RWPE1 (cell line): ENCODE measurements around the gene TMPRSS6.

Experiments
- CTCF ChIA-PET: fragments of 350-600 bp; sonication (Branson Sonifier 250); formaldehyde crosslinking; extraction: SDS; loops from one replicate; lab custom pipeline; 2021; lab: Yijun Ruan, JAX
- POLR2A ChIA-PET: fragments of 400-600 bp; formaldehyde crosslinking; extraction: SDS; loops from one replicate; lab custom pipeline; 2020; ENCODE audit warnings: antibody characterized with exemption; ENCODE audit not compliant: low non-redundant PET; lab: Yijun Ruan, JAX
- DNase-seq: peaks from one replicate; pipeline ENCODE4 v3.0.0; 2012; ENCODE audit warnings: low spot score
- H3K27ac ChIP-seq: fragments of 450-650 bp; 2 replicates; pipeline ENCODE4 v1.5.1; 2017
- CTCF ChIP-seq: fragments of 450-650 bp; conservative IDR thresholded peaks from 2 replicates; pipeline ENCODE4 v1.5.1; 2017; ENCODE audit warnings: low read depth, mild to moderate bottlenecking

The TMPRSS6 gene

DNA sequence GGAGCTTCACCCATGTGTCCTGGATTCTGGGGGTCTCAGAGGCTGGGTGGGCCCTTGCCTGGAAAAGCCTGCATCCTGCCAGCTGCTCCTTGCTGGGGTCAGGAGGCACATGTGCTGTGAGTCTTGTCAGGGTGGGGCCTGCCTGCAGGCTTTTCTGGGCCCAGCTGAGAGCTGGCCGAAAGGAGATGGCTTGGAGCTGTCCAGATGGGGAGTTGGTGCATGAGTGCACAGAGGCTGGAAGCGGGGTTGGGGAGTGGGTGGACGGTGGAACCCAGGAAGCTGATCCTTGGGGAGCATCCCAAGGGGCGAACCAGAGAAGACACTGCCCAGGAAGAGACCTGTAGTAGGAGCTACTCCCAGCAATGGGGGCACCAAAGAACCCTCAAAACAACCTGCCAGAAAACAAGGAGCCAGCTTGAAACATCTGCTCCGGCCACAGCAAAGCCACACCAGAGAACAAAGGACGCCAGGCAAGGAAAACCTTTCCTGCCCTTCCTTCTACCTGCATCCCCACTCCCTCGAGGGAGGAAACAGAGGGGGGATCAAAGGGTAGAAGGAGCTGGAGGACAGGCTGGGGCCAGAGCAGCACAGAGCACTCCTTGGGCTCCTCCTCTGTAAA lies 66.2 kb downstream of the TMPRSS6 start:
- no peak for TF ChIP-seq CTCF
- POLR2A ChIA-PET, result no interaction called here
- no peak overlapping the region for H3K27ac ChIP-seq
- no peak for DNase-seq
- CTCF ChIA-PET, result interaction anchor here (0.6 to 0.8 kb wide), 4 partner anchors 11 to 764 kb away, joined by 3 to 5 read pairs (median 3); no protein-coding TSS in a partner anchor

DNA sequence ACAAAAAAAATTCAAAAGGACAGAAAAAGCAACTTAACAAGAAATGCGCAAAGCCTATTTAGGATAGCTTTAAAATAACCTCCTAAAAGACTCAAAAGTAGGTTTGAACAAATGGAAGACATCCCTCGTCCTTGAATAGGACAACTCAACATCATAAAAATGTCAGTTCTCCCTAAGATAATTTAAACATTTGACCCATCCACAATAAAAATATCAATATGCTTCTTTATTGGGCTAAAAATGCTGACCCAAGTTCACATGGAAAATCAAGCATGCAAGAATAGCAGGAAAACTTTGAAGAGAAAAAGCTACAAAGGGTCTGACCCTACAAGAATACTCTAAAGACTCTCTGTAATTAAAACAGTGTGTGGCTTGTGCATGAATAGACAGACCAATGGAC lies 70.0 kb downstream of the TMPRSS6 start:
- POLR2A ChIA-PET, result no interaction called here
- CTCF ChIA-PET, result no interaction called here
- DNase-seq, result no peak
- H3K27ac ChIP-seq, result no peak overlapping the region
- no peak for TF ChIP-seq CTCF

DNA sequence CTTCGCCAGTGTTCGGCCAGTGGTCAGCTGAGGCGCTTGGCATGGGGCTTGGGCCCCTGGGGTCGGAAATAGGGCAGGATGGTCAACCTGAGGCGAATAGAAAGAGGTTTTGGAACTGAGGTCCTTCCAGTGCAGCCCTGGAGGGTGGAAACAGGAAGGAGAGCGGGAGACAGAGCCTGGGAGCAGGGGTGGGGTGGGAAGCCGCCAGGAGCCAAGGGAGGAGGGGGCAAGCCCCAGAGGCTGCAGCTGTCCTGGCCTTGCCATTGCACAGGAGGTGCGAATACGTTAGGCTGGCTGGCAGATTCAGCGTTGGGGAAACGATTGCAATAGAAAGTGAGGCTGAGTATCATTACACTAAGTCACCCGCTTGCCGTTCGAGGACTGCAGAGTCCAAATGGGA lies 71.8 kb downstream of the TMPRSS6 start:
- ChIA-PET POLR2A (no interaction called here), CTCF (no interaction called here)
- no peak for TF ChIP-seq CTCF
- DNase-seq, result no peak
- H3K27ac ChIP-seq, result no peak overlapping the region

DNA sequence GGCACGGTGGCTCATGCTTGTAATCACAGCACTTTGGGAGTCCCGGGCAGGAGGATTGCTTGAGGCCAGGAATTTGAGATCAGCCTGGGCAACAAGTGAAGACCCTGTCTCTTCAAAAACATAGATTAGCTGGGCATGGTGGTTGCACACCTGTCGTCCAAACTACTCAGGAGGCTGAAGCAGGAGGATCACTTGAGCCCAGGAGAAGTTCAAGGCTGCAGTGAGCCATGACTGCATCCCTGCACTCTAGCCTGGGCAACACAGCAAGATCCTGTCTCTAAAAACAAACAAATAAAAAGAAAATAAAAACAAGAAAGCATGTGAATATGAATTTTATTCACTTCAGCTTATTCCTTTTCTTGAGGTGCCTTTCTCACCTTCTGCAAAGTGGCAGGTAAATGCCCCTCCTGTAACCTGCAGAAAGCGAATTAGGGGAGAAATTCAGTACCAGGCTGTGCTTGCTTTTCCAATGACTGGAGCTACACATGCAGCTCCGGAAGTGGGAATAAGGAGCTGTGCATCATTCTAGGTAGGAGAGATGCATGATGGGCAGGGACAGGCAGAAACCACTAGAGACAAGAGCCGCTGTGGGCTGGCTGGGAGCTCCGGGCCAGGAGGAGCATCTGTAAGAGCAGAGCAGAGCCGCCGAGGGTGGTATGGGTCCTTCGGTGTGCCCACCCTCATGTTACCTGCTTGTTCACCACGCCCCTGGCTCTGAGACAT lies 72.7 kb downstream of the TMPRSS6 start:
- CTCF ChIA-PET, result no interaction called here
- DNase-seq, result no peak
- H3K27ac ChIP-seq, result no peak overlapping the region
- TF ChIP-seq CTCF, result no peak
- POLR2A ChIA-PET, result no interaction called here

- TF ChIP-seq CTCF, result no peak
These were observed 75.7 kb downstream of the TMPRSS6 start for GRCh38 chr22:37033605-37034430.

More at GRCh38 chr22:37033605-37034430, 75.7 kb downstream of the TMPRSS6 start:
- CTCF ChIA-PET, result no interaction called here
- peak overlapping the region; percentile 99 for H3K27ac ChIP-seq
- no peak for DNase-seq
- POLR2A ChIA-PET, result interaction anchor here (0.6 kb wide), 1 partner anchor 293 kb away, joined by 5 read pairs; no protein-coding TSS in a partner anchor
